Stimulated activated CD4-positive, alpha-beta T cell treated with anti-CD3 and anti-CD28 coated beads, Interleukin-15, amount 100 ng/mL, for 24 hours (primary cell): Measurements from ENCODE around the gene STN1.

Experiments
- DNase-seq: peaks from one replicate; pipeline ENCODE4 v3.0.0-alpha.2; 2020

STN1 gene

GRCh38 chr10:103892181-103892580 lies 25.8 kb downstream of the STN1 start:
- no peak for DNase-seq

GRCh38 chr10:103890688-103891087 lies 27.3 kb downstream of the STN1 start:
- no peak for DNase-seq

GRCh38 chr10:103890194-103890658 lies 27.8 kb downstream of the STN1 start:
- peak; percentile 44 for DNase-seq

GRCh38 chr10:103889121-103889720 lies 28.8 kb downstream of the STN1 start:
- no peak for DNase-seq

DNA sequence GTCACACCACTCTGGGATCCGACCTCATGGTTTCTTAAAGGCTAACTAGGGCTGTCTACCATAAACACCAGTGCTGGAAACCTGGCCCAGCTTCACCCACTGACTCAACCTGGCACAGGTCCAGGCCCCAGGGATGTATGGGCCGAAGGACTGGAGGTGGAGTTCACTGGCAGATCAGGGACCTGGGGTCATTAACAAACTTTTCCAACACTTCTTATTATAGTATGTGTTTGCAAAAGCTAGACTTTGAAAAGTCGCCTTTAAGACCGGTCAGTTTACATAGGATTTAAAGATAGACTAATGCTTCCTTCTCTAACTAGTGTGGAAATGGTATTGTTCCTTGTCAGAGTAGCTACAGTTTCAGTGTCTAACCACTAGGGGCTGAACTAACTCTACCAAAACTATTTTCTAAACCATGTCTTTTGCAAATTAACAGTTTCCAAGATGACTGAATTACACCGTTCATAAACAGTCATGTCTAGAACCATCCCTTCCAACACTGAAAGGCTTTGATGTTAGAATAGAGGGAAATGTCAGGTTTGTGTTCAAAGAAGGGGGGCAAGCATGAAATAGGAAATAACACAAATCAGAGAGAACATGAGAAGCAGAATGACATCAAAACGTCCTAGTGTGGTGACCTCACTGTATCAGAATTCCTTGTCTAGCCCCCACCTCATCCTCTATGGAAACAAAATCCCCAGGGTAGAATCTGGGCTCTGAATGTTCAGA lies 29.7 kb downstream of the STN1 start:
- peak; percentile 30 for DNase-seq

DNA sequence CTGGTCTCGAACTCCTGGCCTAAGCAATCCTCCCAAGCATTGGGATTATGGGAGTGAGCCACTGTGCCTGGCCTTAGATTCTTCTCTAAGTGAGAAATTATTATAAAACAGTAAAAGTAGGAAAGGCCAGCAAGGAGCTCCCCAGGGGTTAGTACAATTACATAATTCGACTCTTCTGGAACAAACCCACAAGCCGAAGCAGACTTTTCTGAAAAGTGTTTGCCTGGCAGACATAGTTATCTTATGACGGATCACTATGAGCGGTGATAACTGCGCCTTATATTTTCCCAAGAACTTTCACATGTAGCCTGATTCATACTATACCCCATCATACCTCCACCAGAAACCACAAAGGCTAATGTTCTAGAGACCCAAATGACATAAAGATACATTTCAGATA lies 32.4 kb downstream of the STN1 start:
- DNase-seq: no peak

- peak; percentile 28 for DNase-seq
These were observed 33.3 kb downstream of the STN1 start for GRCh38 chr10:103884681-103885139.

DNA sequence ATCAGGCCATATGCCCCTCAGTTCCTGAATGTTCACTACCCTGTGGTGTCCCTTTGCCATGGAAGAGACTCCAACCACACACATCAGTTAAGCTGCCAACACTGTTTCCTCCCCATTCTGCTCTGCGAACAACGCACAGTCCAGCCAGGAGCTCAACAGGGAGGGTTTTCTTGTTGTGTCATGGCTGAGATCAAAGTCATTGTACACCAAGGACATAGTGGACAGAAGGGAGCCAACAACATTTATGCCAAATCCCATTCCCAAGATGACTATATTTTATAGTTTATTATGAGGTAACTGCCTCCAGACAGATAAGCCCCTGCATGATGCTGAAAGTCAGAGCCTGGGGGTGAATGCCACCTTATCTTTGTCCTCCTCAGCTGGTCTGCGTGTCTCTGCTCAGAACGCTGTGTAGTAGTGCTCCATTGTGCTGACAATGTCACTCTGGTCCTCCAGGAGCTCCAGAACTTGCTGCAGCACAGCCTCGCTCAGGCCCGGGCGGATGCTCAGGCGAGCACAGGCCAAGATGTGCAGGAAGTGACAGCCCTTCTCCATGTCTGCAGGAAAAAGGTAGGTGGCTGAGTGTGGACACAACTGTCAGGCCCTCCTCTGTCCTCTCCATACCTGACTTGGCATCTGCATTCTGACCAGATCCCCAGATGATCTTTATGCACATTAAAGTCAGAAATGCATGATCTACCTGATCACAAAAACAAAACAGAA lies 35.5 kb downstream of the STN1 start:
- DNase-seq: no peak

GRCh38 chr10:103881416-103882284 lies 36.3 kb downstream of the STN1 start:
- DNase-seq: no peak

GRCh38 chr10:103879831-103880230 lies 38.2 kb downstream of the STN1 start:
- DNase-seq: no peak

GRCh38 chr10:103879409-103879808 lies 38.6 kb downstream of the STN1 start:
- no peak for DNase-seq

GRCh38 chr10:103877861-103878260 lies 40.1 kb downstream of the STN1 start:
- no peak for DNase-seq

GRCh38 chr10:103876155-103876554 lies 41.8 kb downstream of the STN1 start:
- DNase-seq: no peak

- DNase-seq: no peak
These were observed 43.3 kb downstream of the STN1 start for GRCh38 chr10:103874730-103875129.

DNA sequence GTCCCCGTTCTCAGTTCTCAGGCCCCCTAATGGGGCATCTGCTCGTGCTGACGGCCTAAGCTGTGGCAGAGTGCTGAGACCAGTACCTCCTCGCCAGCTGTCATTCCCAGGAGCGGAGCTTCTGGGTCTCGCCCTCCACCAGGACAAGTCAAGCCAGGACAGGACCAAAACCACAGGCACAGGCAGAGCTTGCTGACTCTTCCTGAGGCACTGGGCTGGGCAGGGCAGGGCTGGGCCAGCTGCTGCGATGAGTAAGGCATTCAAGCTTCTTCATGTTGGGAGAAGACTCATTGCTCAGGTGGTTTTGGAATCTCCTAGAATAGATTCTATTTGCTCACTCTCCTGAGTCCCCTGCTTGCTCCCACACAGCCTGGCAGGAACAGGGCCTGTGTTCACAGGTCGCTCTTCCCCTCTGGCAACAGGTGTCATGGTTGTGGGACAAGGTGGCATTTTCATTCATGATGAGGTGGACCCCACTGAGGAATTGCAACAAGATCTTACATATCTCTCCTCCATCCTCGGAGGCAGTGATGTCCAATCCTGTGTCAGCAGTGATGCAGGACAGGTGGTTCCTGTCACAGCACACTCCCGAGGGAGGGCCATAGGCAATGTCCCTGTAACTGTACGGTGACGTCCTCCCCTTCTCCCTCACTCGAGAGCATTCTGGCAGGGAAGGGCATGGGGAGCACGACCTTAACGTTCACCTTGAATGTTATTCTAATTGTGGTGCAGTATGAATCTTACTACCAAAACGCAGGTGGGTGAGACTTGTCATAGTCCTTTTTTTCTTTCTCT lies 45.6 kb downstream of the STN1 start:
- no peak for DNase-seq

DNA sequence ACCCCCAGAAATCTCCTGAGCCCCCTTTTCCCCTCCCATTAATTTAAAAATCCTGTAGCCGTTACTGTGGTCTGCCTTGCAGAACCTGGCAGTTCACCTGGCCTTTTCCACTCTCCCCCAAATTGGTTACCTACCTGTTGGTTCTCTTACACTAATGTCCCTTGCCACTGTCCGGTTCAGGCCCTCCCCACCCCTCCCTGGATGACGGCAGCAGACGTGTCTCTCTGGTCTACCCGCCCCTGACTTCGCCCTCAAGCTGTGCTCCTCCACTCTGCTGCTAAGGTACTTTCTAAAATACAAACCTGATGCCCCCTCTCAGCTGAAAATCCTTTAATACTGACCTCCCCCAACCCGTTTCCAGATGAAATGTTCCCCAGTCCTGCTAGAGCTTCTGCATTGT lies 47.0 kb downstream of the STN1 start:
- DNase-seq: no peak

DNA sequence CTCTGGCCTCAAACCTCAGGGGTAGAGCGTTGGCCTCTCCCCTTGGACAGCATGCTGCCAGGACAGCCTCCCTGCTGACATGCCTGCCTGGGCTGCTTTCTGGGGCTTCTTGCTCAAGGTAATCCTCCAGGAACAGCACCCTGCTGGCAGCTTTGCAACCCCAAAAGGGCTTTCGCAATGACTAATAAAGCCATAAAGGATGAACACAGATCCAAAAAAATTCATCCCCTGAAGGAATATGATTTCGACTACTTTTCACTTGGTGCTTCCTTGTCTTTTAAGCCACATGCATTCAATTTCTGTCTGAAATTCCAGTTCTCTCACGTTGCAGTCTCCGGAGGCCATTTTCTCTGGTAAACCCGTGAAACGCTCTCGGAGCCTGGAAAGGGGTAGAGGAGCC lies 47.5 kb downstream of the STN1 start:
- DNase-seq: no peak

DNA sequence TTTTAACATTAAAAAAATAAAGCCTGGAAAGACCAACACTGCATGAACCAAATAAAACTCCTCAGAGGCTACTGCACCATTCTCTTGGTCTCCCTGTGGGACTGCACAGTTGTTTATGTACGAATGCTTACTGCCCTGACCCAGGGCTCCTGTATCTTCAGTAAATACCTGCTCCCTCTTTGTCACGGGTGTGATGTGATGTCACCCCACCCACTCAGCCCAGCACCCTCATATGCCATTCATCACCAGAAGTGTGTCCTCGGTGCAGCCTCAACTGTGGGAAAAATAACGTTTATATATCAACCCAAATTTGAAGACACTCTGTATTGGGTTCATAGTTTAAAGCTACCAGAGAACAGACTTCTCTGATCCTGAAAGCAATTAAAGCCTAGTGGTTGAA lies 48.6 kb downstream of the STN1 start:
- DNase-seq: no peak

GRCh38 chr10:103868200-103868599 lies 49.8 kb downstream of the STN1 start:
- no peak for DNase-seq

DNA sequence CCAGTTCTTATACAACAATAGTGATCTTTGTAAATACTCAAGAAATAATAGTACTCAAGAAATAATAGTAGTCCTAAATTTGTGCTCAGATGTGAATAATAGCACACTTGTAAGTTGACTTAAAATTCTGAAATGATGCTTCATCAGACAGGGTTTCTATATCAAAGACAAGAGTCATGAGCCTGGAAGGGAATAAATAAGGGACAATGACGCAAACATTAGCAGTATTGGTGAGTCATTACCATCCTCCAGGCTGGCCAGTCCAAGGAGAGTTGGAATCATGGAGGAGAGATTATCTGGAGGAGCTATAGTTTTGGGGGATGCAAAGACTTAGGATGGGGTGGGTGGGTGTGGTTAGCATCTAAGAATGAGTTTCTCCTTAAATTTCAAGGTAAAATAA lies 56.5 kb downstream of the STN1 start:
- DNase-seq: no peak

DNA sequence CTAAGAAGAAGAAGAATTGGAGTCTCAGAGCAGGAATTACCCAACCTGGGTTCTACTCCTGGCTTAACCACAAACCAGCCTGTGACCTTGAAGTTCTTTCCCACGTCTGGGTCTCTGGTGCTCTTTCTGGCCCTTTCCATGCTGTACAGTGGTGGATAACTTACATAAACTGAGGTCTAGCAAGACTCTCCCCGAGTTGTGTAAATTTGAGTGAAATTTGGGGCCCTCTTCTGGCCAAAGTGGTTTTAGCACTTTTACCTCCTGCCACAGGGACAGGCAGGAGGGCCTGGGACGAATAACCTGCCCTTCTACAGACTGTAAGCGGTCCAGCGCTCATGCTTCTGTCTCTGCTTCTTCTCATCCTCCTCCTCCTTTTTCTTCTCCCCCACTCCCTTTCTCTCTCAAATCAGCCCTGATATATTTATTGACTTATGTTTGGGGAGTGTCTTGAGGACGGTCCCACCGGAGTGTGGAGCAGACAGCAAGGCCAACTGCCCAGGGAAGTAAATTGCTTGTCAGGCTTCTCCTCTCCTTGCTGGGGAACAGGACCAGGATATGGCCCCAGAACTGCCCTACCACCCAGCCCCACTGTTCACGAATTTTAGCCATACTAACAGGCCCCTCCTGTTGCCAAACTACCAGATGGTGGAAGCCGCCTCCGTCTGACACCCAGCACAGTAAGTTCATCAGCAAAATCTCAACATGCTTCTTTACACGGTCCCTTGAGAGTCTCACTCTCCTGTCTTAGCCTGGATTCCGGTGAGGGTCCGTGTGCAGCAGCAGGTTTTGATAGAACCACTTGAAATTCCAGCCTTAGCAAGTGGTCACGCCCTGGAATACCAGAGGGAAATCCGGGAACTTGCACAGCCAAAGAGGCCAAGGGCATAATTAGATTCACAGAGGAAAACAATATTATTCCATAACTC lies 58.6 kb downstream of the STN1 start:
- DNase-seq: peak; percentile 66
